LNCaP clone FGC (cell line): Measurements from ENCODE around the gene LDB3.

ENCODE experiments used
- DNase-seq: peaks from one replicate; pipeline ENCODE4 v3.0.0-alpha.2; 2011; ENCODE audit warnings: low read depth
- H3K4me3 ChIP-seq: 2 replicates; pipeline ENCODE4 v1.5.1; 2011; ENCODE audit warnings: mild to moderate bottlenecking, low read depth, low read length, control low read depth
- CTCF ChIP-seq: IDR thresholded peaks from 2 replicates; pipeline ENCODE4 v1.5.1; 2012; ENCODE audit warnings: mild to moderate bottlenecking; ENCODE audit not compliant: control insufficient read depth, insufficient read depth; ENCODE audit errors: extremely low read depth

Gene LDB3

GRCh38 chr10:86725980-86726676 is 57.8 kb downstream of the LDB3 start:
- no peak for DNase-seq
- no peak overlapping the region for H3K4me3 ChIP-seq
- no peak for TF ChIP-seq CTCF

GRCh38 chr10:86726677-86726999 is 58.3 kb downstream of the LDB3 start:
- DNase-seq = no peak
- H3K4me3 ChIP-seq = no peak overlapping the region
- TF ChIP-seq CTCF = no peak

GRCh38 chr10:86727470-86727869 is 59.2 kb downstream of the LDB3 start:
- no peak overlapping the region for H3K4me3 ChIP-seq
- TF ChIP-seq CTCF = no peak
- no peak for DNase-seq

- no peak overlapping the region for H3K4me3 ChIP-seq
- no peak for DNase-seq
- no peak for TF ChIP-seq CTCF
Measured at GRCh38 chr10:86728056-86728455, 59.7 kb downstream of the LDB3 start.

GRCh38 chr10:86729677-86730076 is 61.4 kb downstream of the LDB3 start:
- DNase-seq = no peak
- no peak overlapping the region for H3K4me3 ChIP-seq
- TF ChIP-seq CTCF = no peak

- no peak for TF ChIP-seq CTCF
- DNase-seq = no peak
- no peak overlapping the region for H3K4me3 ChIP-seq
Measured at GRCh38 chr10:86730227-86730626, 61.9 kb downstream of the LDB3 start.

- no peak for DNase-seq
- H3K4me3 ChIP-seq = no peak overlapping the region
- no peak for TF ChIP-seq CTCF
Measured at GRCh38 chr10:86732771-86733170, 64.5 kb downstream of the LDB3 start.
